ENCODE measurements around the gene TNFAIP8L1. TPM values are rescaled to one million over a fixed set of nuclear protein-coding genes. Genes with fewer than 3 reads are reported as not detected.

Gene TNFAIP8L1
- total RNA-seq, 1 donor from 2014 or later = 5.9 TPM

GRCh38 chr19:4613254-4613751, 26.0 kb upstream of the TNFAIP8L1 start:
- TF ChIP-seq CTCF (IDR thresholded peaks at IDR 0.05) = no peak
- Mint-ChIP-seq H3K4me1 (ENCODE audit: unreplicated experiment) (peaks cover 12% of the 10 kb centered on the region), H3K9me3 (ENCODE audit: unreplicated experiment) (no peaks in the 10 kb centered on the region)

GRCh38 chr19:4618019-4618418, 21.3 kb upstream of the TNFAIP8L1 start:
- H3K4me1 Mint-ChIP-seq (ENCODE audit: unreplicated experiment) = no peaks in the 10 kb centered on the region
- peaks cover 1% of the 10 kb centered on the region for H3K36me3 Mint-ChIP-seq (ENCODE audit: unreplicated experiment)

More at GRCh38 chr19:4613254-4613751, 26.0 kb upstream of the TNFAIP8L1 start:
- H3K27ac Mint-ChIP-seq (ENCODE audit: unreplicated experiment) = no peak overlapping the region
- peaks cover 19% of the 10 kb centered on the region for H3K27me3 Mint-ChIP-seq (ENCODE audit: unreplicated experiment)
- peaks cover 1% of the 10 kb centered on the region for H3K36me3 Mint-ChIP-seq (ENCODE audit: unreplicated experiment)
- no peak overlapping the region for H3K4me3 Mint-ChIP-seq (ENCODE audit: unreplicated experiment)
- DNase-seq (ENCODE audit: extremely low spot score, unreplicated experiment) = no peak

GRCh38 chr19:4619668-4620294, 19.5 kb upstream of the TNFAIP8L1 start:
- Mint-ChIP-seq H3K4me3 (ENCODE audit: unreplicated experiment) (no peak overlapping the region), H3K27ac (ENCODE audit: unreplicated experiment) (no peak overlapping the region), H3K4me1 (ENCODE audit: unreplicated experiment) (peaks cover 4% of the 10 kb centered on the region), H3K27me3 (ENCODE audit: unreplicated experiment) (peaks cover 17% of the 10 kb centered on the region), H3K9me3 (ENCODE audit: unreplicated experiment) (no peaks in the 10 kb centered on the region), H3K36me3 (ENCODE audit: unreplicated experiment) (no peaks in the 10 kb centered on the region)
- DNase-seq (ENCODE audit: extremely low spot score, unreplicated experiment) = no peak
- no peak for TF ChIP-seq CTCF (IDR thresholded peaks at IDR 0.05)

More at GRCh38 chr19:4618019-4618418, 21.3 kb upstream of the TNFAIP8L1 start:
- no peak overlapping the region for H3K4me3 Mint-ChIP-seq (ENCODE audit: unreplicated experiment)
- no peaks in the 10 kb centered on the region for H3K9me3 Mint-ChIP-seq (ENCODE audit: unreplicated experiment)
- no peak for DNase-seq (ENCODE audit: extremely low spot score, unreplicated experiment)
- no peak for TF ChIP-seq CTCF (IDR thresholded peaks at IDR 0.05)
- no peak overlapping the region for H3K27ac Mint-ChIP-seq (ENCODE audit: unreplicated experiment)
- H3K27me3 Mint-ChIP-seq (ENCODE audit: unreplicated experiment) = peaks cover 17% of the 10 kb centered on the region

- Mint-ChIP-seq H3K36me3 (ENCODE audit: unreplicated experiment) (no peaks in the 10 kb centered on the region), H3K4me1 (ENCODE audit: unreplicated experiment) (peaks cover 4% of the 10 kb centered on the region), H3K27me3 (ENCODE audit: unreplicated experiment) (peaks cover 16% of the 10 kb centered on the region), H3K27ac (ENCODE audit: unreplicated experiment) (no peak overlapping the region), H3K9me3 (ENCODE audit: unreplicated experiment) (no peaks in the 10 kb centered on the region), H3K4me3 (ENCODE audit: unreplicated experiment) (no peak overlapping the region)
- DNase-seq (ENCODE audit: extremely low spot score, unreplicated experiment) = no peak
- TF ChIP-seq CTCF (IDR thresholded peaks at IDR 0.05) = no peak
These were observed 18.6 kb upstream of the TNFAIP8L1 start for GRCh38 chr19:4620675-4621074.

- H3K4me1 Mint-ChIP-seq (ENCODE audit: unreplicated experiment) = peaks cover 4% of the 10 kb centered on the region
- no peak overlapping the region for H3K4me3 Mint-ChIP-seq (ENCODE audit: unreplicated experiment)
- H3K9me3 Mint-ChIP-seq (ENCODE audit: unreplicated experiment) = no peaks in the 10 kb centered on the region
- H3K36me3 Mint-ChIP-seq (ENCODE audit: unreplicated experiment) = no peaks in the 10 kb centered on the region
- H3K27me3 Mint-ChIP-seq (ENCODE audit: unreplicated experiment) = peaks cover 10% of the 10 kb centered on the region
- TF ChIP-seq CTCF (IDR thresholded peaks at IDR 0.05) = peak; percentile 32
- DNase-seq (ENCODE audit: extremely low spot score, unreplicated experiment) = no peak
- H3K27ac Mint-ChIP-seq (ENCODE audit: unreplicated experiment) = no peak overlapping the region
These were observed 16.5 kb upstream of the TNFAIP8L1 start for GRCh38 chr19:4622695-4623421.

Measured in osteocyte (in vitro differentiated cells).